A549 (cell line): ENCODE measurements around the gene GBP1.

Experiments used
- CEBPB ChIP-seq, 2 experiments: fragments of >200 bp in 1 of 2; sonication (Bioruptor Twin) in 1 of 2; formaldehyde crosslinking in 1 of 2; IDR thresholded peaks; 2 replicates each; pipeline ENCODE4 v1.6.1; 2012 to 2016
- JUNB ChIP-seq: fragments of >200 bp; sonication (Bioruptor Twin); formaldehyde crosslinking; IDR thresholded peaks from 2 replicates; pipeline ENCODE4 v1.6.1; 2016
- POLR2A ChIP-seq: IDR thresholded peaks from 2 replicates; pipeline ENCODE4 v1.6.1; 2012; ENCODE audit warnings: mild to moderate bottlenecking, low read length
- TF ChIP-seq, protein P1 (sequence below): fragments of >200 bp; sonication (Bioruptor Twin); formaldehyde crosslinking; IDR thresholded peaks from 3 replicates; pipeline ENCODE4 v1.5.1; 2016

DNA sequence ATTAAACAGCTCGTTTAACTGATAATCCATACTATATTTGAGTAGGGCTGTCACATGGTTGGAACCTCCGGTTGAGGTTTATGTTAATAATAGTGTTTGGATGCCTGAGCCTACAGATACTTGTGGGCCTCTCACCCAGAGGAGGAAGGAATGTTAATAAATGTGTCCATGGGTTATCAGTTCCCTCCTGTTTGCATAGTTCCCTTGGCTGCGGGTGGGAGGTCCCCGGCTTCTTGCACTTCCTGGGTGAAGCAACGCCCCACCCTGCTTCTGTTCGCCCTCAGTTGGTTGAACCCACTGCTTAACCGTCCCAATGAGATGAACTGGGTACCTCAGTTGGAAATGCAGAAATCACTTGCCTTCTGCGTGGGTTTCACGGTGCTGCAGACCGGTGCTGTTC is 23.6 kb upstream of the GBP1 start:
- no peak for TF ChIP-seq POLR2A
- no peak for TF ChIP-seq CEBPB (IDR thresholded peaks at IDR 0.05)
- TF ChIP-seq JUNB = no peak
- TF ChIP-seq, protein P1, sequence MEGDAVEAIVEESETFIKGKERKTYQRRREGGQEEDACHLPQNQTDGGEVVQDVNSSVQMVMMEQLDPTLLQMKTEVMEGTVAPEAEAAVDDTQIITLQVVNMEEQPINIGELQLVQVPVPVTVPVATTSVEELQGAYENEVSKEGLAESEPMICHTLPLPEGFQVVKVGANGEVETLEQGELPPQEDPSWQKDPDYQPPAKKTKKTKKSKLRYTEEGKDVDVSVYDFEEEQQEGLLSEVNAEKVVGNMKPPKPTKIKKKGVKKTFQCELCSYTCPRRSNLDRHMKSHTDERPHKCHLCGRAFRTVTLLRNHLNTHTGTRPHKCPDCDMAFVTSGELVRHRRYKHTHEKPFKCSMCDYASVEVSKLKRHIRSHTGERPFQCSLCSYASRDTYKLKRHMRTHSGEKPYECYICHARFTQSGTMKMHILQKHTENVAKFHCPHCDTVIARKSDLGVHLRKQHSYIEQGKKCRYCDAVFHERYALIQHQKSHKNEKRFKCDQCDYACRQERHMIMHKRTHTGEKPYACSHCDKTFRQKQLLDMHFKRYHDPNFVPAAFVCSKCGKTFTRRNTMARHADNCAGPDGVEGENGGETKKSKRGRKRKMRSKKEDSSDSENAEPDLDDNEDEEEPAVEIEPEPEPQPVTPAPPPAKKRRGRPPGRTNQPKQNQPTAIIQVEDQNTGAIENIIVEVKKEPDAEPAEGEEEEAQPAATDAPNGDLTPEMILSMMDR = no peak
